K562 (cell line): ENCODE results near the gene SNX1. TPM values are rescaled to one million over a fixed set of nuclear protein-coding genes. Genes with fewer than 3 reads are reported as not detected.

Source experiments
- ARID1B ChIP-seq: fragments of 450-650 bp; IDR thresholded peaks from 2 replicates; pipeline ENCODE4 v1.6.1; 2016; ENCODE audit warnings: antibody characterized with exemption, mild to moderate bottlenecking, inconsistent platforms
- CC2D1A ChIP-seq: fragments of 450-650 bp; IDR thresholded peaks from 2 replicates; pipeline ENCODE4 v1.6.1; 2017; ENCODE audit warnings: mild to moderate bottlenecking
- MEF2D ChIP-seq: conservative IDR thresholded peaks from 2 replicates; pipeline ENCODE4 v1.6.1; 2016; ENCODE audit warnings: low read depth, missing genetic modification characterization, missing compliant biosample characterization
- MYC ChIP-seq, 2 experiments: fragments of 250-450 bp in 1 of 2; sonication (Bioruptor Pico) in 1 of 2; IDR thresholded peaks; 2 replicates each; pipeline versions ENCODE4 v1.5.1 to v1.6.1; 2012 to 2021; ENCODE audit warnings: low read depth in 2 of 2, borderline replicate concordance in 1 of 2, improper control_type of control experiment in 1 of 2, low read length in 1 of 2, mild to moderate bottlenecking in 1 of 2, moderate library complexity in 1 of 2
- NR2C1 ChIP-seq, 2 experiments: fragments of 450-650 bp; IDR thresholded peaks; 2 replicates each; pipeline ENCODE4 v1.6.1; 2017; ENCODE audit warnings: mild to moderate bottlenecking in 2 of 2, antibody characterized with exemption in 1 of 2, inconsistent platforms in 1 of 2, missing compliant biosample characterization in 1 of 2, missing genetic modification characterization in 1 of 2
- PRPF4 ChIP-seq: fragments of 200-400 bp; formaldehyde crosslinking; IDR thresholded peaks from one replicate; pipeline ENCODE4 v1.6.1; 2017; ENCODE audit warnings: low read length, low read depth, mild to moderate bottlenecking; ENCODE audit not compliant: insufficient read depth, poor library complexity, severe bottlenecking
- PTRF ChIP-seq: fragments of 450-650 bp; IDR thresholded peaks from 2 replicates; pipeline ENCODE4 v1.6.1; 2016; ENCODE audit warnings: mild to moderate bottlenecking, missing genetic modification characterization, missing compliant biosample characterization
- SRSF7 ChIP-seq: fragments of 200-400 bp; formaldehyde crosslinking; optimal IDR thresholded peaks from 2 replicates; pipeline ENCODE3; 2017; ENCODE audit warnings: mild to moderate bottlenecking, low read depth, low read length
- TCF7 ChIP-seq: sonication (generic); IDR thresholded peaks from 2 replicates; pipeline ENCODE4 v1.6.1; 2016; ENCODE audit warnings: antibody characterized with exemption, borderline replicate concordance
- ZNF584 ChIP-seq: fragments of 200-800 bp; sonication (Bioruptor generic); IDR thresholded peaks from 2 replicates; pipeline ENCODE4 v1.6.1; 2016; ENCODE audit warnings: low read depth, mild to moderate bottlenecking, missing genetic modification characterization, missing compliant biosample characterization
- polyA plus RNA-seq, 8 experiments: library from polyadenylated mRNA; depleted of rRNA in 4 of 8; stranded (reverse) in 5 of 8; unstranded in 3 of 8; fragments of >200 nt; fragmentation: Nextera tagmentation in 2 of 8; fragmentation: Illumina TruSeq in 1 of 8; extraction: Ambion mirVana in 2 of 8; extraction: Trizol in 1 of 8; gene quantifications; 2 replicates each; pipeline versions ENCODE4 v1.2.1 to v1.2.3, GENCODE V29; 2011 to 2014; ENCODE audit warnings: inconsistent platforms in 1 of 8, missing spikeins in 1 of 8
- total RNA-seq, 7 experiments: library from RNA; depleted of rRNA in 6 of 7; stranded (reverse); fragments of >200 nt in 6 of 7; fragmentation: Illumina TruSeq in 2 of 7; extraction: Trizol in 2 of 7; gene quantifications; 2 replicates each; pipeline versions ENCODE4 v1.2.1 to v1.2.3, GENCODE V29; 2011 to 2021; ENCODE audit warnings: low replicate concordance in 1 of 7
- TF ChIP-seq, protein P1 (sequence below): fragments of 250-450 bp; sonication (Bioruptor Pico); IDR thresholded peaks from 2 replicates; pipeline ENCODE4 v1.9.0; 2021; ENCODE audit warnings: mild to moderate bottlenecking
- TF ChIP-seq, protein P2 (sequence below): sonication (generic); formaldehyde crosslinking; IDR thresholded peaks from 2 replicates; pipeline ENCODE4 v1.8.0; 2023; ENCODE audit warnings: missing genetic modification reagents, mild to moderate bottlenecking, borderline replicate concordance
- TF ChIP-seq, protein P3 (sequence below): fragments of 250-450 bp; sonication (Bioruptor Pico); IDR thresholded peaks from 2 replicates; pipeline ENCODE4 v1.6.1; 2021; ENCODE audit warnings: mild to moderate bottlenecking
- TF ChIP-seq, protein P4 (sequence below): fragments of 450-650 bp; IDR thresholded peaks from 2 replicates; pipeline ENCODE4 v1.6.1; 2016; ENCODE audit warnings: missing biosample characterization, missing genetic modification characterization

Gene SNX1
- total and polyA plus RNA-seq, 9 of the 15 experiments (the other 6 are each of a cell fraction or from before 2014, with no cell fraction given): 11.0 to 105 (median 59.9) TPM

DNA sequence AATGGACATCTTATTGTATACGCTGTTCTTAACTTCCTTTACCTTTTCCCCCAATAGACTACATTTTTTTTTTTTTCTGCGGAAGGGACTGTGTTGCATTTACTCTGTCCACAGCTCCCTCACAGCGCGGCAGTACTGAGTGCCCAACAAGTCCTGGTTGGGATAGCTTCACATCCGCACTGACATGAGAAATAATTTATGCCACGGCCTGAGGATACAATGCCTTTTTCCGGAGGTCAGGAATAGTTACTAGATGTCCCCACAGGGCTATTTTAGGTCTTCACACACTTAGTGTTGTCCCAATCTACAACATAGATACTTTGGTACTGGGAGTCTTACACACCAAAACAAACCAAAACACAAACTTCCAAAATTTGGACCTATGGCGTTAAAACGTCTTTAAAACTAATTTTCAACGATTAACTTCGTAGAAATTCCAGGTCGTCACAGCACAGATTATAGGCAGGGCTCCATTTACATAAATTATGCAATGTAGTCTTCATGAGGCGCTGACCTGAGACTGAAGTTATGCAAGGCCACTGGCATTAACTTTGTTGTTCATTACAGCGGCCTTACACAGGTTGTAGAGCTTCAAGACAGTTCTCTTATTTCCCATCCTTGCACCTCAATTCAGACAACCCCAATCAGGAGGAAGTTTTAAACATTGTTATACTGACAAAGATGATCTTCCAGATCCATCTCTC lies 68.0 kb downstream of the SNX1 start (continued):
- TF ChIP-seq TCF7 (no peak), SRSF7 (no peak), NR2C1 (IDR thresholded peaks at IDR 0.05) (0 out of 2 replicates have a peak, but pooled peaks have one; percentile 6), NR2C1 (tag; IDR thresholded peaks at IDR 0.05) (no peak), PTRF (tag) (no peak), PRPF4 (no peak), ARID1B (peak; percentile 0; the same call in 1 of the 2 replicates), MYC (IDR thresholded peaks at IDR 0.05; ENCODE audit: low read depth, low read length) (no peak), MYC (CRISPR knock-in tag; IDR thresholded peaks at IDR 0.05; ENCODE audit: borderline replicate concordance, low read depth) (0 out of 2 replicates have a peak, but pooled peaks have one; percentile 12), MEF2D (tag) (no peak), CC2D1A (no peak), ZNF584 (CRISPR knock-in tag) (0 out of 2 replicates have a peak, but pooled peaks have one; percentile 4)
- TF ChIP-seq, protein P1, sequence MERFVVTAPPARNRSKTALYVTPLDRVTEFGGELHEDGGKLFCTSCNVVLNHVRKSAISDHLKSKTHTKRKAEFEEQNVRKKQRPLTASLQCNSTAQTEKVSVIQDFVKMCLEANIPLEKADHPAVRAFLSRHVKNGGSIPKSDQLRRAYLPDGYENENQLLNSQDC (CRISPR knock-in tag): no peak
- TF ChIP-seq, protein P2, sequence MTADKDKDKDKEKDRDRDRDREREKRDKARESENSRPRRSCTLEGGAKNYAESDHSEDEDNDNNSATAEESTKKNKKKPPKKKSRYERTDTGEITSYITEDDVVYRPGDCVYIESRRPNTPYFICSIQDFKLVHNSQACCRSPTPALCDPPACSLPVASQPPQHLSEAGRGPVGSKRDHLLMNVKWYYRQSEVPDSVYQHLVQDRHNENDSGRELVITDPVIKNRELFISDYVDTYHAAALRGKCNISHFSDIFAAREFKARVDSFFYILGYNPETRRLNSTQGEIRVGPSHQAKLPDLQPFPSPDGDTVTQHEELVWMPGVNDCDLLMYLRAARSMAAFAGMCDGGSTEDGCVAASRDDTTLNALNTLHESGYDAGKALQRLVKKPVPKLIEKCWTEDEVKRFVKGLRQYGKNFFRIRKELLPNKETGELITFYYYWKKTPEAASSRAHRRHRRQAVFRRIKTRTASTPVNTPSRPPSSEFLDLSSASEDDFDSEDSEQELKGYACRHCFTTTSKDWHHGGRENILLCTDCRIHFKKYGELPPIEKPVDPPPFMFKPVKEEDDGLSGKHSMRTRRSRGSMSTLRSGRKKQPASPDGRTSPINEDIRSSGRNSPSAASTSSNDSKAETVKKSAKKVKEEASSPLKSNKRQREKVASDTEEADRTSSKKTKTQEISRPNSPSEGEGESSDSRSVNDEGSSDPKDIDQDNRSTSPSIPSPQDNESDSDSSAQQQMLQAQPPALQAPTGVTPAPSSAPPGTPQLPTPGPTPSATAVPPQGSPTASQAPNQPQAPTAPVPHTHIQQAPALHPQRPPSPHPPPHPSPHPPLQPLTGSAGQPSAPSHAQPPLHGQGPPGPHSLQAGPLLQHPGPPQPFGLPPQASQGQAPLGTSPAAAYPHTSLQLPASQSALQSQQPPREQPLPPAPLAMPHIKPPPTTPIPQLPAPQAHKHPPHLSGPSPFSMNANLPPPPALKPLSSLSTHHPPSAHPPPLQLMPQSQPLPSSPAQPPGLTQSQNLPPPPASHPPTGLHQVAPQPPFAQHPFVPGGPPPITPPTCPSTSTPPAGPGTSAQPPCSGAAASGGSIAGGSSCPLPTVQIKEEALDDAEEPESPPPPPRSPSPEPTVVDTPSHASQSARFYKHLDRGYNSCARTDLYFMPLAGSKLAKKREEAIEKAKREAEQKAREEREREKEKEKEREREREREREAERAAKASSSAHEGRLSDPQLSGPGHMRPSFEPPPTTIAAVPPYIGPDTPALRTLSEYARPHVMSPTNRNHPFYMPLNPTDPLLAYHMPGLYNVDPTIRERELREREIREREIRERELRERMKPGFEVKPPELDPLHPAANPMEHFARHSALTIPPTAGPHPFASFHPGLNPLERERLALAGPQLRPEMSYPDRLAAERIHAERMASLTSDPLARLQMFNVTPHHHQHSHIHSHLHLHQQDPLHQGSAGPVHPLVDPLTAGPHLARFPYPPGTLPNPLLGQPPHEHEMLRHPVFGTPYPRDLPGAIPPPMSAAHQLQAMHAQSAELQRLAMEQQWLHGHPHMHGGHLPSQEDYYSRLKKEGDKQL: no peak
- TF ChIP-seq, protein P3, sequence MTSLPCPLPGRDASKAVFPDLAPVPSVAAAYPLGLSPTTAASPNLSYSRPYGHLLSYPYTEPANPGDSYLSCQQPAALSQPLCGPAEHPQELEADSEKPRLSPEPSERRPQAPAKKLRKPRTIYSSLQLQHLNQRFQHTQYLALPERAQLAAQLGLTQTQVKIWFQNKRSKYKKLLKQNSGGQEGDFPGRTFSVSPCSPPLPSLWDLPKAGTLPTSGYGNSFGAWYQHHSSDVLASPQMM (CRISPR knock-in tag): no peak
- TF ChIP-seq, protein P4, sequence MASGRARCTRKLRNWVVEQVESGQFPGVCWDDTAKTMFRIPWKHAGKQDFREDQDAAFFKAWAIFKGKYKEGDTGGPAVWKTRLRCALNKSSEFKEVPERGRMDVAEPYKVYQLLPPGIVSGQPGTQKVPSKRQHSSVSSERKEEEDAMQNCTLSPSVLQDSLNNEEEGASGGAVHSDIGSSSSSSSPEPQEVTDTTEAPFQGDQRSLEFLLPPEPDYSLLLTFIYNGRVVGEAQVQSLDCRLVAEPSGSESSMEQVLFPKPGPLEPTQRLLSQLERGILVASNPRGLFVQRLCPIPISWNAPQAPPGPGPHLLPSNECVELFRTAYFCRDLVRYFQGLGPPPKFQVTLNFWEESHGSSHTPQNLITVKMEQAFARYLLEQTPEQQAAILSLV: 0 out of 2 replicates have a peak, but pooled peaks have one; percentile 15
